GM18873 (cell line): Measurements from ENCODE around the gene CCND1.
"Not testable (repeated sequence)": the region's sequence is repeated elsewhere in the genome, so short reads cannot be mapped to it uniquely, and the experiment has no call there.

Experiments used
- ATAC-seq: cut with Tn5 transposase; IDR thresholded peaks from one replicate; pipeline ENCODE4 v1.9.1; 2021; ENCODE audit warnings: mild to moderate bottlenecking, moderate library complexity, moderate number of reproducible peaks; ENCODE audit not compliant: unreplicated experiment, low FRiP score

The CCND1 gene

GRCh38 chr11:69685348-69685747 is 44.4 kb downstream of the CCND1 start:
- ATAC-seq: no peak

GRCh38 chr11:69686452-69686851 is 45.5 kb downstream of the CCND1 start:
- no peak for ATAC-seq

- ATAC-seq: no peak
Observed at GRCh38 chr11:69686856-69687255, 45.9 kb downstream of the CCND1 start.

- not testable (repeated sequence) for ATAC-seq
Observed at GRCh38 chr11:69687969-69688771, 47.2 kb downstream of the CCND1 start.

- ATAC-seq: no peak
Observed at GRCh38 chr11:69689484-69690319, 48.7 kb downstream of the CCND1 start.

GRCh38 chr11:69691463-69691862 is 50.5 kb downstream of the CCND1 start:
- ATAC-seq: no peak

GRCh38 chr11:69692422-69692821 is 51.5 kb downstream of the CCND1 start:
- no peak for ATAC-seq

- no peak for ATAC-seq
Observed at GRCh38 chr11:69694781-69695180, 53.8 kb downstream of the CCND1 start.

- no peak for ATAC-seq
Observed at GRCh38 chr11:69695581-69695980, 54.6 kb downstream of the CCND1 start.

GRCh38 chr11:69695995-69696394 is 55.0 kb downstream of the CCND1 start:
- ATAC-seq: not testable (repeated sequence)

GRCh38 chr11:69696749-69697468 is 56.0 kb downstream of the CCND1 start:
- no peak for ATAC-seq

- ATAC-seq: no peak
Observed at GRCh38 chr11:69697469-69697843, 56.5 kb downstream of the CCND1 start.

- no peak for ATAC-seq
Observed at GRCh38 chr11:69697861-69698260, 56.9 kb downstream of the CCND1 start.

- ATAC-seq: no peak
Observed at GRCh38 chr11:69698362-69698761, 57.4 kb downstream of the CCND1 start.

- ATAC-seq: no peak
Observed at GRCh38 chr11:69699213-69699612, 58.3 kb downstream of the CCND1 start.

- ATAC-seq: no peak
Observed at GRCh38 chr11:69700278-69701140, 59.6 kb downstream of the CCND1 start.

GRCh38 chr11:69702239-69702691 is 61.3 kb downstream of the CCND1 start:
- ATAC-seq: no peak

GRCh38 chr11:69702769-69703452 is 62.0 kb downstream of the CCND1 start:
- ATAC-seq: no peak

- no peak for ATAC-seq
Observed at GRCh38 chr11:69703453-69703767, 62.5 kb downstream of the CCND1 start.
